Activated naive CD8-positive, alpha-beta T cell (primary cell): Measurements from ENCODE around the gene NPHP4.

Source experiments
- H3K27ac Mint-ChIP-seq: one replicate; pipeline ENCODE4 v1.8.0; 2021; ENCODE audit warnings: mixed read lengths
- H3K27me3 Mint-ChIP-seq: one replicate; pipeline ENCODE4 v1.8.0; 2021; ENCODE audit warnings: mixed read lengths
- H3K36me3 Mint-ChIP-seq: one replicate; pipeline ENCODE4 v1.8.0; 2021; ENCODE audit warnings: mixed read lengths
- H3K4me1 Mint-ChIP-seq: one replicate; pipeline ENCODE4 v1.8.0; 2021; ENCODE audit warnings: low read depth, mixed read lengths
- H3K4me3 Mint-ChIP-seq: one replicate; pipeline ENCODE4 v1.8.0; 2021; ENCODE audit warnings: mild to moderate bottlenecking, mixed read lengths
- H3K9me3 Mint-ChIP-seq: one replicate; pipeline ENCODE4 v1.8.0; 2021; ENCODE audit warnings: low read depth, mixed read lengths

Gene NPHP4

GRCh38 chr1:6002714-6003501, 10.7 kb upstream of the NPHP4 start:
- no peak overlapping the region for H3K27ac Mint-ChIP-seq
- H3K4me1 Mint-ChIP-seq = peaks cover 39% of the 10 kb centered on the region
- H3K9me3 Mint-ChIP-seq = no peaks in the 10 kb centered on the region
- no peaks in the 10 kb centered on the region for H3K36me3 Mint-ChIP-seq
- no peaks in the 10 kb centered on the region for H3K27me3 Mint-ChIP-seq
- H3K4me3 Mint-ChIP-seq = no peak overlapping the region

- Mint-ChIP-seq H3K36me3 (no peaks in the 10 kb centered on the region), H3K27ac (no peak overlapping the region), H3K27me3 (no peaks in the 10 kb centered on the region), H3K4me3 (no peak overlapping the region), H3K4me1 (peaks cover 39% of the 10 kb centered on the region), H3K9me3 (no peaks in the 10 kb centered on the region)
Observed at GRCh38 chr1:6001992-6002576, 9.9 kb upstream of the NPHP4 start.

GRCh38 chr1:6000444-6001288, 8.4 kb upstream of the NPHP4 start:
- Mint-ChIP-seq H3K4me1 (peaks cover 36% of the 10 kb centered on the region), H3K9me3 (no peaks in the 10 kb centered on the region), H3K4me3 (no peak overlapping the region), H3K36me3 (no peaks in the 10 kb centered on the region), H3K27me3 (no peaks in the 10 kb centered on the region), H3K27ac (no peak overlapping the region)

- Mint-ChIP-seq H3K9me3 (no peaks in the 10 kb centered on the region), H3K4me3 (no peak overlapping the region), H3K27me3 (no peaks in the 10 kb centered on the region), H3K4me1 (peaks cover 41% of the 10 kb centered on the region), H3K36me3 (no peaks in the 10 kb centered on the region), H3K27ac (no peak overlapping the region)
Observed at GRCh38 chr1:5999711-6000443, 7.7 kb upstream of the NPHP4 start.

GRCh38 chr1:5998906-5999301, 6.7 kb upstream of the NPHP4 start:
- H3K27ac Mint-ChIP-seq = no peak overlapping the region
- H3K9me3 Mint-ChIP-seq = no peaks in the 10 kb centered on the region
- H3K27me3 Mint-ChIP-seq = no peaks in the 10 kb centered on the region
- peaks cover 44% of the 10 kb centered on the region for H3K4me1 Mint-ChIP-seq
- no peaks in the 10 kb centered on the region for H3K36me3 Mint-ChIP-seq
- no peak overlapping the region for H3K4me3 Mint-ChIP-seq

GRCh38 chr1:5998051-5998905, 6.1 kb upstream of the NPHP4 start:
- no peaks in the 10 kb centered on the region for H3K9me3 Mint-ChIP-seq
- no peak overlapping the region for H3K4me3 Mint-ChIP-seq
- peaks cover 43% of the 10 kb centered on the region for H3K4me1 Mint-ChIP-seq
- H3K36me3 Mint-ChIP-seq = no peaks in the 10 kb centered on the region
- H3K27me3 Mint-ChIP-seq = no peaks in the 10 kb centered on the region
- H3K27ac Mint-ChIP-seq = peak overlapping the region; percentile 22

- Mint-ChIP-seq H3K4me3 (no peak overlapping the region), H3K27me3 (no peaks in the 10 kb centered on the region), H3K27ac (no peak overlapping the region), H3K9me3 (no peaks in the 10 kb centered on the region), H3K36me3 (no peaks in the 10 kb centered on the region), H3K4me1 (peaks cover 41% of the 10 kb centered on the region)
Observed at GRCh38 chr1:5997316-5997715, 5.1 kb upstream of the NPHP4 start.

- H3K4me1 Mint-ChIP-seq = peaks cover 37% of the 10 kb centered on the region
- no peak overlapping the region for H3K4me3 Mint-ChIP-seq
- H3K9me3 Mint-ChIP-seq = no peaks in the 10 kb centered on the region
- no peaks in the 10 kb centered on the region for H3K27me3 Mint-ChIP-seq
- H3K36me3 Mint-ChIP-seq = no peaks in the 10 kb centered on the region
- H3K27ac Mint-ChIP-seq = no peak overlapping the region
Observed at GRCh38 chr1:5996641-5997270, 4.5 kb upstream of the NPHP4 start.

- no peaks in the 10 kb centered on the region for H3K27me3 Mint-ChIP-seq
- no peaks in the 10 kb centered on the region for H3K9me3 Mint-ChIP-seq
- H3K4me3 Mint-ChIP-seq = no peak overlapping the region
- H3K36me3 Mint-ChIP-seq = no peaks in the 10 kb centered on the region
- no peak overlapping the region for H3K27ac Mint-ChIP-seq
- H3K4me1 Mint-ChIP-seq = peaks cover 37% of the 10 kb centered on the region
Observed at GRCh38 chr1:5995871-5996630, 3.8 kb upstream of the NPHP4 start.

GRCh38 chr1:5994713-5995621, 2.7 kb upstream of the NPHP4 start:
- no peaks in the 10 kb centered on the region for H3K27me3 Mint-ChIP-seq
- no peaks in the 10 kb centered on the region for H3K36me3 Mint-ChIP-seq
- H3K4me1 Mint-ChIP-seq = peaks cover 40% of the 10 kb centered on the region
- H3K27ac Mint-ChIP-seq = peak overlapping the region; percentile 90
- H3K9me3 Mint-ChIP-seq = no peaks in the 10 kb centered on the region
- H3K4me3 Mint-ChIP-seq = peak overlapping the region; percentile 95

GRCh38 chr1:5993556-5994491, 1.6 kb upstream of the NPHP4 start:
- Mint-ChIP-seq H3K4me3 (peak overlapping the region; percentile 95), H3K36me3 (no peaks in the 10 kb centered on the region), H3K4me1 (peaks cover 37% of the 10 kb centered on the region), H3K27me3 (no peaks in the 10 kb centered on the region), H3K27ac (peak overlapping the region; percentile 90), H3K9me3 (no peaks in the 10 kb centered on the region)
